ENCODE results near the gene SIL1.

- TF ChIP-seq POLR2A (IDR thresholded peaks at IDR 0.05) (no peak), CTCF (IDR thresholded peaks at IDR 0.05) (no peak)
These were observed 40.6 kb downstream of the SIL1 start for GRCh38 chr5:139157556-139157955.

Measured in uterus (tissue), 2 donors.